ENCODE measurements around the gene DNHD1.

- peak; percentile 71 to 72 for TF ChIP-seq POLR2A (IDR thresholded peaks at IDR 0.05)
- TF ChIP-seq CTCF (IDR thresholded peaks at IDR 0.05 in 4 of 5, conservative IDR thresholded peaks at IDR 0.05 in 1 of 5), result no peak
These were observed 109.5 kb downstream of the DNHD1 start for GRCh38 chr11:6606471-6607189.
